ENCODE data around the gene MUC5B.

Gene MUC5B

DNA sequence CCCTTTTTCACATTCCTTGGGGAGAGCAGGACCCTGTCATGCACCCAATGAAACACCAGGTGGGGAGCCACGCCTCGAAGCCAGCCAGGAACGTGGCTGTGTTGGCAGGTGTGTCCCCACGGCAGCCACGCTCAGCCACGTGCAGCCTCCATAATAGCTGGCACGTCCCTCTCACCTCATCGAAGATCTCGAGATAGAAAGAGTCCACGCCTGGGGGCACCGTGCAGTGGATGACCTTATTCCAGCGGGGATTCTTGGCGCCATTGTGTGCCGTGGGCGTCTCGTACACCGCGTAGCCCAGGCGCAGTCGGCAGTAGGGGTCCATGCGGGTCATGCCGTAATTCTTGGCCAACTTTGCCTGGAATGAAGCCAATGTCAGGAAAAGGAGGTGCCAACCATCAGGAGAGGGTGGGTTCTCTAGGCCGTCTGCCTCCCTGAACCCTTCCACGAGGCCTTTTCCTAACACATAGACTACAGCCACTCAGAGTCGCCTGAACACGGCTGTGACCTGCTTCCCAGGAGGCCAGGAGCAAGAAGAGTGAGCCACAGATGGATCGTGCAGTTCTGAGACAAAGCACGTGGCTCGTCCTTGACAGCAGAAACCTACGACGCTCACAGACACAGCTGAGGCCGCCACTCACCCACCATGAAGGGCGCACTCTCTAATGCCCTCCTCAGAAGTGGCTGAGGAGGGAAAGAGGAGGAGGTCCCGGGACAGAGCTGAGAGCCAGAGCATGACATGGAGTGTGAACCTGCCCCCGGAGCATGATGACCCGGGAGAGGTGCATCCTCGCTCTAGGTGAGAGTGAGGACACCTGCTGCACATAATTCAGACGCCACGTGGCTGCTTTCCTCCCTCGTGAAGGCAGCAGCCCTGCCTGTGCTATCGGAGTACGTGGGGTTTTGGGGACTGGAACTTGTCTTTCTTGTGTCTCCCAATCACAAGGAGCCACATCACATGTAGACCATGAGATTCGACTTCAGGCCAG, 67.5 kb downstream of the MUC5B start:
- no peak for DNase-seq

DNA sequence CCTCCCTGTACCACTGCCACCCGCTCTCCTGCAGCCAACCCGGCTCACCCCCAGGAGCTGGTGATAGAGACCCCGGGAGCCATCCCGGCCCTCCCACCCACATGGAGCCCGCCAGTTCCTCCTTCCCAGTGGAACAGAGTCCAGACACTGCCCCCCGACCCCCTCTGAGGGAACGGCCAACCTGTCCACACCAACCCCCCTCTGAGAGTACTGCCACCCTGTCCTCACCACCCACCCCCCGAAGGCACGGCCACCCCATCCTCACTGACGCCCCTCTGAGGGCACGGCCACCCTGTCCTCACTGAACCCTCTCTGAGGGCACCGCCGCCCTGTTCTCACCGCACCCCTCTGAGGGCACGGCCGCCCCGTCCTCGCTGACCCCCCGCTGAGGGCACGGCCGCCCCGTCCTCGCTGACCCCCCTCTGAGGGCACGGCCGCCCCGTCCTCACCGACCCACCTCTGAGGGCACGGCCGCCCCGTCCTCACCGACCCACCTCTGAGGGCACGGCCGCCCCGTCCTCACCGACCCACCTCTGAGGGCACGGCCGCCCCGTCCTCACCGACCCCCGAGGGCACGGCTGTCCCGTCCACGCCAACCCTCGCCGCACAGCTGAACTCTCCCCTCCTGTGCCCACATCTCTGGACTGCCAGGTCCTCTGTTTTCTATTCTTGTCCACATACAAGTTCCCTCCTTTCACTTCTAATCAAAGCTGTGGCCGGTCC, 68.6 kb downstream of the MUC5B start:
- no peak for DNase-seq

DNA sequence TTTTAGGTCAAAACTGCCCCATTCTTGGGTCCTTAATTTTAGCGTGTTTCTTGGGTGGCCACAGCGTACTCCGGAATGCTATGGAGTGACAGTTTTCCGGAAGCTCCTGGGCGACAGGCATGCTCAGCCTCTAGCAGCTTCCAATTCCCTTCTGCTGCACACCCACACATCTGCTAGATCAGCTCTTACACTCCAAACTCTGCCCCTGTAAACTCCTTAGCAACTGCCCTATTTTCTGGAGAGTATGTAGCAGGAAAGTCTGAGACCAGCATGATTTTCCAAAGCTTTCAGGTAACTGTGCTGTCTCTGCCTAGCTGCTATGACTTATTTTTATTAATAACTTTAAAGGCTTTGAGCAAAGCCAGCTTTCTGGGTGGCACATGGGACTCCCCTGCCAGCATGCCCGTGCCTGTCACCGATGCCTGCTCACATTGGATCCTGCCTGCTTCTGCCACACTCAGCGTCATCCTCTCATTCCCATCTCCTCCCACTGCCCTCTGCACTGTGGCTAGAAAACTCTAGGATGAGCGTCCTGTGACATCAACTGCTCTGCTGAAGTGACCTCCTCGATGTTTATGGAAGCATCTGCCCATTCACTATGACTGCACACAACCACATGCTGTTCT, 69.3 kb downstream of the MUC5B start:
- DNase-seq = no peak

DNA sequence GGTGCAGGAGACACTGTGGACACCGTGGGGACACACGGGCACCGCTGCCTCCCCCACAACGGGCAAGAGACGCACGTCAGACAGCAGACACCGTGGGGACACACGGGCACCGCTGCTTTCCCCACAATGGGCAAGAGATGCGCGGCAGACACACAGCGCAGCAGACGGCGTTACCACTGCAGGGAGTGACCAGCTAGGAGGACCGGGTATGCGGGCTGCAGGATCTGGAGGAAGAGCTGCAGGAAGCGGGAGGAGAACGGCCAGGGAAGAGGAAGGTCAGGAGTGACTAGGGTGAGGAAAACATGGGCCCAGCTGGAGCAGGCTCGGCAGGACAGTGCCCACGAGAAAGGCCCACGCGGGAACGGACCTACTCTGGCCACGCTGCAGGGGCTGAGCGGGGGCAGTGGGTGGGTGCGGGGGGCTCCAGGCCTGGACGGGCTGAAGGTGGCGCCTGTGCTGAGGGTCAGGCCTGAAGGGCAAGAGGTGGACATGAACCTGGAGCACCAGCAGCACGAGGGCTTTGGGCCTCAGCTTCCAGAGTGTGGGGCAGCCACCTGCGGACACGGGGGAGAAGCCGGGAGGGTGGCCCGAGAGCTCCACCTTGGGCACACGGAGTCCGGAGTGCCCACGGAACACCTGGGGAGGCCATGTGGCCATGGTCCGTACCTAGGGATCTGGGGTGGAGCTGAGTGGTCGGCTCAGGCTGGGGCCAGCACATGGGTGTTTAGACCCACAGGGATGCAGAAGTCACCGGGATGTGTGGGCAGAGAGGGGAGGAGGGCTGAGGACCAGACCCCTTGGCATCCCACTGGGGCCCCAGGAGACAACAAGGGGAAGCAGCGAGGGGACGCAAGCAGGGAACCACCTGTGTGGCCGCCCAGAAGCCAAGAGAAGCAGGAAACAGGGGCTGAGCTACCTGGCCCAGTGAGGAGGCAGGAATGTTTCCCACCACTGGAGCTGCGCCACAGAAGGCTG, 70.1 kb downstream of the MUC5B start:
- no peak for DNase-seq

DNA sequence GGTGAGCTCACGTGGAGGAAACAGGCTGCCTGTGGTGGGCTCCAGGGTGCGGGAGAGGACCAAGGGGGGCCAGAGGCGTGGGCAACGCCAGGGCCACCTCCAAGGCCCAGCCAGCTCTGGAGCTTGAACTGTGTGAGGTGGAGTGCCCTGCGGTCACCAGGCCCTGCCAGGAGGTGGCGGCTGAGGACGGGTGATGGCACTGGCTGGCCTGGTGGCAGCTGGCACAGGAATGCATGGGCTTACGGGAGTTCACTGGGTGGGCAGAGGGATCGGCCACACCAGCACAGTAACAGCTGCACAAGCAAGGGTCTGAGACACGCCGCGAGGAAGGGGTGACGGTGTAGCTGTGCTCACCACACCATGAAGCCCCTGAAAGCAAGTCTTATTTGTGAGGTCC, 70.8 kb downstream of the MUC5B start:
- DNase-seq = no peak

DNA sequence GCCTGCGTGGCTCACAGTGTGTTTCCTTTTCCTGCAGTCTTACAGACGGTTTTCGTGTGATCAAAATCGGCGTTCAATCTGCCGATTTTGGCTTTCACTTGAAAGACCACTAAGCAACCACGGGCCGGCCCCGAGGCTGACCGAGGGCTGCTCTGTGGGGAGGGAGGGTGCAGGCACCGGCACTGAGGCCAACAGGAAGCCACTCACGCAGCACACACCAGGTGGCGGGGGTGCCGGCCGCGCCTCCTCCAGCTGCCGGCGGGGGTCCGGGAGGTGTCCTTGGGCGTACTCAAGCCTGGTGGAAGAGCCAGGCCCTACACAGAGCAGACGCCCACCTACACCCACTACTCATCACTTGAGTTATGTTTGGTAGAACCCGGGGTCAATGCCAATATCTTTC, 72.2 kb downstream of the MUC5B start:
- no peak for DNase-seq

DNA sequence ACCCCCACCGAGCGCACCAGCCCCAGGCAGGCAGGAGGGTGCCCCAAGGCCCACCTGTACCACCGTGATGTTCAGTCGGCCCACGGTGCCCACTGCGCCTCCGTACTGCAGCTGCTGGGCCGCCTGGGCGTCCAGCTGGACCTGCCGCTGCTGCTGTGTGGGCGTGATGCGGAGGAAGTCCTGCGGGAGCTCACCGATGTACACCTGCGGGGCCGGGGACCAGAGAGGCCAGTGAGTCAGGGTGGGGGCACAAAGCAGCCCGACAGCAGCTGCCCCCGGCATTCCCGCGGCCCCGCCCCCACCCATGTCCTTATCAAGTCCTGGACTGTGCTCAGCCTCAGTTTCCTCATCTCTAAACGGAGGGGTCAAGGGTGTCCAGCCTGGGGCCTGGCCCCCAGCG, 72.7 kb downstream of the MUC5B start:
- DNase-seq = no peak

DNA sequence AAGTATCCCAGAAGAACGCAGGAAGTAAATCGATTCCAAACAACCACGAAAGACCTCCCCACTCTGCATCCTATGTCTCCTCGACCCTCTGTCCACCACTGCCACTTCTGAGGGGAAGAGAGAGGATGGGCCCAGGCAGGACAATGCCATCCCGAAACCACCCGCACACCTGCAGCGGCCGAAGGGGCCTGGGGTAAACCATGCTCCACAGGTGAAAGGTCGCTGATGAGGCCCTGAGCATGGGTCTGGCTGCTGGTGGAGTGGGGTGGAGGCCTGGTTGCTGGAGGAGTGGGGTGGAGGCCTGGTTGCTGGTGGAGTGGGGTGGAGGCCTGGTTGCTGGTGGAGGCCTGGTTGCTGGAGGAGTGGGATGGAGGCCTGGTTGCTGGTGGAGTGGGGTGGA, 73.4 kb downstream of the MUC5B start:
- DNase-seq = no peak

DNA sequence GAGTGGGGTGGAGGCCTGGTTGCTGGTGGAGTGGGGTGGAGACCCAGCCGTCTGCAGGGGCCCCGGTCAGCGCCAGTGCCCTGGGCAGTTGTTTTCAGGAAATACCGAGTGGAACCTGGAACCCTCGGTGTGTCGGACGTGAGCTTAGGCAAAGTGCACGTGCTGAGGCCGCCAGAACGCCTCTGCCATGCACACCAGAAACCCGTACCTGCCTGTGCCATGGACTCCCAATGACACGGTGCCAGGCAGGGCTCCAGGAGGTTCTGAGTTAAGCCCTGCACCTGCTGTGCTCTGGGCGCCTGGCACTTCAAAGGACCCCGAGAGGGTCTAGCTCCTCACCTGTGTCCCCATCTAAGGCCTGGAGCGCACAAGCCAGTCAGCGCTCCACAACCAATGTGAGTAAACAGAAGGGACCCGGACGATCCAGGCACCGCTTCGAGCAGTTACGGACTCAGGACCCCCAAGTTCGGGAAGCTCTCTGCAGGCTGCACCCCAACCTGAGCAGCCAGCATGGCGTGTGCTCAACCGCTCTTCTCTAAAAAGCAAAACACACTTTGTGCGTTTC, 74.2 kb downstream of the MUC5B start:
- no peak for DNase-seq

DNA sequence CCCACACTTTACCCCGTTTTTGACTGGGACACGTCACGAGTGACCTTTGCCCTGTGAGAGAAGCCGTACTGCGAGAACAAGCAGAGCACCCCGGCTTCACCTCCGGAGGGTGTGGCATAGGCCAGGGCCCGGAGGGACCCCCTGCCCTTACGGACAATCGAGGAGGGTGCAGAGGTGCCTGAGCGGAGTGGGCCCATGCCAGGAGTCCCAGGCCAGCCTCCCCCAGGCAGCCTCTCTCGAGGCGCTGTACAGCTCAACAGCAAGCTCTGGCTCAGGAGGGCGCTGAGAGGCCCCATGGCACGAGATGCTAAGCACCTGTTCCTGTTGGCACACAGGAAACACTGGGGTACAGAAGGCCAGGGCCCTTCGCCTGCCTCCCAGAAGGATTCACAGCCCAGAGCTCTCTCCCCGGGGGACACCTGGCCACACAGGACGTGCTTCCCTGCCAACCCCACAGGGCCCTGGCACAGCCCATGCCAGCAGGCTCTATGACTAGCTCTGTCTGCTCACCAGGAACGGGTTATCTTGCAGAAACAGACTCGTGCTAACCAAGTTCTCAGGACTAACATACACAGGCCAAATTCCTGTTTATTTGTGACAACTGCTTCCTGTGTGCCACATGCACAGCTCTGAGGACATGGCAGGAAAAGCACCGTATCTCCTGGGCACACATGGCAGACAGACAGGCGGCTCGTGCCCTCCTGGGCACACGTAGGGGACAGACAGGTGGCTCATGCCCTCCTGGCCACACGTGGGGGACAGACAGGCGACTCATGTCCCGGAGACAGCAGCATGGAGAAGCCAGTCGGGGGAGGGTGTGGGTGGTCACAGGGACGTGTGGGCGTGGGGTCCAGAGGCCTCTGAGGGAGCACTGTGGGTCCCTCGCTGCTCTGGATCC, 75.0 kb downstream of the MUC5B start:
- no peak for DNase-seq

DNA sequence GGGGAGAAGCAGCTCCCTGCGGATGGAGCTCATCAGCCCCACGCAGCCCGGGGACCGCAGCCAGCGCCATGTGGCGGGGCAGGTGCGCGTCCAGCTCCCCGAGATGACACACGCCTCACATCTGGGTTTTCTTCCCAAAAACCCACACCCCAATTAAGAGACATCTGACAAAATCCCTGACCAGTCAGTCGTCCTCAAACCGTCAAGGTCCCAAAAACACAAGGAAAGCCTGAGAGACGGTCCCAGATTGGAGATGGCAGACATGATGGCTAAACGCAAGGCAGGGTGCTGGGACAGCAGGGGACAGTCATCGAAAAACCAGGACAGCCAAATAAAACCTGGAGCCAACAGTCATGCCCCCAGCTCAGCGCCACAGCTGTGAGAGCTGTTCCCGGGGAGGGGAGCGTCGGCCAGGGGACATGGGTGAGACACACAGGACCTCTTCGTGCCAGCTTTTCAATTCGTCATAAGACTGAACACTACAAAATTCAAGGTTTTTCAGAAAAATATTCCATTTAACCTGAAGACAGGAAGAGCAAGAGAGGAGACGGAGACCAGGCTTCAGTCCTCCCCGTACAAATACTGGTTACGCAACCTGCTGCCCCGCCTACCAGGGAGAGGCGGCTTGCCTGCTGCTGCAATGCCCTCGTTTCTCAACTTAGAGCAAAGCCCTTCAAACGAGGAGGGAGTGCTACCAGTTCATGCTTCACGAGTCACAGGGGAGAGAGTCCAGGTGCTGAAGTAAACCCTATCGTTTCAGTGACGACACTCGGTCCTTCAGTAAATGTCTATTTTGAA, 76.0 kb downstream of the MUC5B start:
- no peak for DNase-seq

DNA sequence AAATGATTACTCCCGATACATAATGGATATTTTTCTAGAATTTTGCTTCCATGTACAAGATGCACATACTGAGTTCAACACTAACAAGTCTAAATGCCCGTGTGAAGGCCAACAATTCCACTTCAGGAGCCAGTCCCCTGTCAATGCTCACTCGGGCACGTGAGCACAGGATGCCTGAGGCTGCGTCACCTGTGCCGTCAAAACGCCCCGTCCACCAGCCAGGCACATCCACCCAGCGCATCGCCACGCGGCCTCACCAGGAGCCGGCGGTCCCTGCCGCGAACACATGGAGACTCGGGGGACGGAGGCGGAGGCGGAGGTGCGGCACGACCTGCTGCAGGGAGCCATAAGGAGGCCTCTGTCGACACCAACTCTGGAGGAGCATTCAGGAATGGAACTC, 76.8 kb downstream of the MUC5B start:
- DNase-seq = no peak

DNA sequence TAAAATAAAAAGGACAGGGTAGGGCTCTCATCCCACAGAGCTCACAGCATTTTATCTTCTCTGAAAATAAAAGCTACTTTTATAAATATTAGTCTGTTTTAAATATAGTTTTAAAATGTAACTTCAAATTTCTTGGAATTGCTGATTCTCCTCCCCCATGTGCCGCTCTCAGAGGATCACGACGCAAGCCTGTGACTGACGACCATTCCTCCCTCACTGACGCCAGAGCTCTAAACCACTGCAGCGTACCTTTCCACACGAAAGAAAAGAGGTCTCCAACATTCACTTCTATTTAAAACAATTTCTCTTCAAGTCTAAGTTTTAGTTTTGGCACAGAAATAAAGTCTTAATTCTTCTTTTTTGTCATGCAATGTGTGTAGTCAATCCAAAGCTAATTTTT, 77.3 kb downstream of the MUC5B start:
- DNase-seq = no peak

DNA sequence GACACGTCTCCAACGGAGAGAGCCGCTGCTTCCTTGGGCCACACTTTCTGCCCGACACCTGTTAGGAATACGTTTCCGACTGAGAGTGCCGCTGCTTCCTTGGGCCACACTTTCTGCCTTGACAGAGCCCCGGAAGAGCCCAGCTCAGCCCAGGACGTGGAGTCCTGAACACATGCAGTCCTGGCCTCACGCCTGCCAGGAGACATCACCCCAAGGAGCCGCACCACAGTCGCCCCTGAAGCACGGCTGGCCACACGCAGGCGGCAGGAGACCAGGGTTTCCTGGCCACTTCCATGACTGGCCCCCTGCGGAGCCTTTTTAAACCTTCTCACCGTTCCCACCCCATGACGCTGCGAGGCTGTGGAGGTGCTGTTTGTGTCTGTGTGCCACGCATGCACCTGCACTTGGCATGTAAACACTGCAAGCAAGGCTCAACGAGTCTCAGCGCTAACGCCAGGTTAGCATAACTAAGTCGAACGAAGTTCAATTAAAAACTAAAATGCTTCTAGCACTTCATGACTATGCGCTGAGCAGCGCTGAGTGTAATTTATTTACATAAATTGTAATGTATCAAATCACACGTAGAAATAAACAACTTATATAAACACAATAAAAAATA, 77.8 kb downstream of the MUC5B start:
- DNase-seq = no peak

DNA sequence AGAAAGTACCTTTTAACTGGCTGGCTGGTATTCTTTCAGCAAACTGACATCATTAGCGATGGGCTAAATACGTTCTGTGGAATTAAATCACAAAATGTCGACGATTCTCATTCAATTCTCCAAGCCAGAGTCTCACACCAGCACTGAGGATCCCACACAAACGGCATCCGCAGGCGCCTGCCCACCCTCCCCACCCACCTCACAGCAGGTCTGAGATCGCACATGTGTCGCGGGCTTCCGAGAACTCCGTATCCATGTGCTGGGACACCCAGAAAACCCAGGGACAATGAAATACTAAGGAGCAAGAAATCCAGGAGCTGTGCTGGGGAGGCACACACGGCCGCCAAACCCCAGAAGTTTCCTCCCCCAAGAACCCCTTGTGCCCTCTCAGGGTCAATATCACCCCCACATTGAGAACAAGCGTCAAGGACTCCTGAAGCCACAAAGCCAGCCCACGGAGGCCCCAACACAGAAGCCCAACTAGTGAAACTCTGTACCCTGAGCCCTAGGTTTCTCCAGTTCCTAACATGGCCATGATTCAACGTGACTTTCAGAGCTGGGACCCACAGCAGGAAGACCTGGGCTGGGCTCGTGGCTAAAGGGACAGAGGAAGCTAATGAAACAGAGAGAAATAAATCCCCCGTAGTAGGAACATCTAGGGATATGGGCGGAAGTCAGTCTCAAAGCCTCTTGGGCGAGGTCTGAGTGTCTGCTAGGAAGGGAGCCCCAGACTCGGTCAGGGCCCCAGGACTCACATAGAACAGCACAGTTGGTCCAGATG, 78.5 kb downstream of the MUC5B start:
- DNase-seq = no peak

DNA sequence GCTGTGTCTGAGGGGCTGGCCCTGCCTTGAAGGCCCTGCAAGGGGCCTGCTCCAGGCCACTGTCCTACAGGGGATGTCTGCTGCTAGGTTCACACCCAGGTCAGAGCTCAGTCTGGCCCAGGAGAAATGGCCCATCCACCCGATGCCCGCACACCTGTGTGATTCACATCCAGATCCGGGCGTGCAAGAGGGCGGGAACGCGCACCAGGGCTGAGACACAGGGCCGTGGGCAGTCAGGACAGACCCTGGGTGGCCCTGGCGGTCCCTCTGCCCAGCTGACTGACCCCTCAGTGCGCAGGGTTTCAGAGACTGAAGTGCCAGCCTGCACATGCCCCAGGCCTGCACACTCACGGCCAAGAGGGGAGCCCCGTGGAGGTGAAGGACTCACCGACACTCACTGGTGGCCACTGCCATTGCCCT, 79.2 kb downstream of the MUC5B start:
- no peak for DNase-seq

DNA sequence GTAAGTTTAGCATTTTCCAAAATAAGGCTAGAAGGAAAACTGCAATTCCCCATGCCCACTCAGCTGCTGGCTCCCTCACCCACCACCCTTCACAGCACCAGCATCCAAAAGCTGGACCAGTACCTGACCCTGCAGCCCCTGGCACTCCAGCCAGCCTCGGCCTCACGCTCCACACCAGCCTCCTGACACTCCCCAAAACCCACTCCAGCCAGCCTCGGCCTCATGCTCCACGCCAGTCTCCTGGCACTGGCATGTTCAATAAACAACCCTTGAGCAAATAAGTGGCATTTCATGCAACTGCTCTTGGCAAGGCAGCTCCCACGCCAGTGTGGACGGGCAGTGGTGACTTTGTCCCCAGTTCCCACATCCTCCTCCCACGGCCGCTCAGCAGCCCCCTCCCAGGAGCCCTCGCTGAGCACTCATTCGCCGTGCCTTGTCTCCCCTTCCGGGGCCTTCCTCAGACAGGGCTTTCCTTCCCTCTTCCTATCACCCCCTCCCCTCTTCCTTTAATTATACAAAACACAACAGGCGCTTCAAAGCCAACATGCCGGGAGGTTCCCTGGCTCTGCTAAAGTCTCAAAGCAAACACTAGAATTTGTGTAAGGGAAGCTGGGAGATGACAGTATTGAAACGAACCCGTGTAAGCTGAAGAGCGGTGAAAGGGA, 79.7 kb downstream of the MUC5B start:
- DNase-seq = no peak

DNA sequence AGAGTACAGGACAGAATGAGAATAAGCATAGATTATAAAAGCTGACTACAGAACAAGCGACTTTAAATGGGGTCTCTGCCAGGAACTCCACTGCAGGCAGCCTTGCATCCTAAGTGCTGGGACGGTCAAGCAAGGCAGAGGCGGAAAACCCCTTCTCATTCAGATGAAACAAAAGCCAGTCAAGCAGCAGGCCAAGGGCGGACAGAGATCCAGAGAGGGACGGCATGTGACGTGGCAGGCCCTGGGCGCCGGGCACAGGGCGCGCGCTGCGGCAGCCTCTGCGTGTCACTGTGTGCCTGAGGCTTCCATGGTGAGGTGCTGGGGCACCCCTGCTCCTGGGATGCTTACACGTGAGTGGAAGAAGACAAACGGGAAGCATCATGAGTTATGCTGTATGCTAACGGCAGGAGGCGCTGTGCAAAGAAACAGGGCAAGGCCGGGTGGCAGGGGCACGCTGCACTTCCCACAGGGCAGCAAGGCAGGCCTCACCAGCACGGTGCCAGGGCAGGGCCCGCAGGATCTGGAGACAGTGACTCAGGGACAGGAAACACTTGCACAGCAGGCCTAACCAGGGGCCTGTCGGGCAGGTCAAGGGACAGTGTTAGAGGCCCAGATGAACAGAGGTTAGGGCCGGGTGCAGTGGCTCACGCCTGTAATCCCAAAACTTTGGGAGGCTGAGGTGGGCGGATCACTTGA, 80.4 kb downstream of the MUC5B start:
- DNase-seq = no peak

Data from activated gamma-delta T cell treated with Interleukin-2 at 50 U/mL for 16 hours (primary cell).